22Rv1 (cell line): ENCODE results near the gene UNC13B.

Source experiments
- ZFX ChIP-seq: fragments of 450-650 bp; IDR thresholded peaks from 2 replicates; pipeline ENCODE4 v1.6.1; 2017; ENCODE audit warnings: antibody characterized with exemption, borderline replicate concordance
- TF ChIP-seq, protein P1 (sequence below): fragments of 450-650 bp; IDR thresholded peaks from 2 replicates; pipeline ENCODE4 v1.5.1; 2017; ENCODE audit warnings: mild to moderate bottlenecking

DNA sequence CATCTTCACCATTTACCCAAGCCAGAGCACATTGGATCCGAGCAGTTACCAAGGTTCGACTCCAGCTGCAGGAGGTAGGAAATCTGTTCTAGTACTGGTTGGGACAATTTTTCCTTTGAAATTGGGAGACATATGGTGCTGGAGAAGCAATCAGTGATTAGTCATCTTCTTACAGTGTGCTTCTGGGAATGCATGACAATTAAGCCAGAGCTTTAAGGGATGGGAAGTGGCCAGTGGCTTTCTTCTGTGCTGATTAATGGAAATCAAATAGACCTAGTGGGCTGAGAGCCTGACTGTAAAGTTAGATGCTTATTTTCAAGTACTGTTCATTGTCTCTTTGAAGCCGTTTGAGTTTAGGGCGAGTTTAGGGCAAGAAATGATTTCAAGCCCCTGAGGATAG is 152.1 kb downstream of the UNC13B start:
- TF ChIP-seq, protein P1, sequence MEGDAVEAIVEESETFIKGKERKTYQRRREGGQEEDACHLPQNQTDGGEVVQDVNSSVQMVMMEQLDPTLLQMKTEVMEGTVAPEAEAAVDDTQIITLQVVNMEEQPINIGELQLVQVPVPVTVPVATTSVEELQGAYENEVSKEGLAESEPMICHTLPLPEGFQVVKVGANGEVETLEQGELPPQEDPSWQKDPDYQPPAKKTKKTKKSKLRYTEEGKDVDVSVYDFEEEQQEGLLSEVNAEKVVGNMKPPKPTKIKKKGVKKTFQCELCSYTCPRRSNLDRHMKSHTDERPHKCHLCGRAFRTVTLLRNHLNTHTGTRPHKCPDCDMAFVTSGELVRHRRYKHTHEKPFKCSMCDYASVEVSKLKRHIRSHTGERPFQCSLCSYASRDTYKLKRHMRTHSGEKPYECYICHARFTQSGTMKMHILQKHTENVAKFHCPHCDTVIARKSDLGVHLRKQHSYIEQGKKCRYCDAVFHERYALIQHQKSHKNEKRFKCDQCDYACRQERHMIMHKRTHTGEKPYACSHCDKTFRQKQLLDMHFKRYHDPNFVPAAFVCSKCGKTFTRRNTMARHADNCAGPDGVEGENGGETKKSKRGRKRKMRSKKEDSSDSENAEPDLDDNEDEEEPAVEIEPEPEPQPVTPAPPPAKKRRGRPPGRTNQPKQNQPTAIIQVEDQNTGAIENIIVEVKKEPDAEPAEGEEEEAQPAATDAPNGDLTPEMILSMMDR: no peak
- TF ChIP-seq ZFX: no peak
